B cell (primary cell): ENCODE measurements around the gene CYP27A1. TPM values are rescaled to one million over a fixed set of nuclear protein-coding genes. Genes with fewer than 3 reads are reported as not detected.

Experiments
- ATAC-seq: fragments of 200-7000 bp; cut with Tn5 transposase; one replicate; pipeline ENCODE4 v1.10.0; 2021; ENCODE audit warnings: low read depth, mild to moderate bottlenecking, moderate number of reproducible peaks, moderate library complexity
- CTCF ChIA-PET: fragments of 350-600 bp; sonication (Branson Sonifier 250); formaldehyde crosslinking; loops from one replicate; lab custom pipeline; 2021; ENCODE audit warnings: antibody characterized with exemption, inconsistent platforms; lab: Charles Lee
- POLR2A ChIA-PET: fragments of 350-600 bp; sonication (Branson Sonifier 250); formaldehyde crosslinking; loops from one replicate; lab custom pipeline; 2021; ENCODE audit warnings: antibody characterized with exemption; lab: Charles Lee
- DNase-seq: peaks from one replicate; pipeline ENCODE4 v3.0.0; 2013
- H2AFZ ChIP-seq: 2 replicates; pipeline ENCODE4 v1.6.1; 2012; ENCODE audit warnings: mild to moderate bottlenecking, low read depth, low read length; ENCODE audit not compliant: insufficient read depth, poor library complexity, severe bottlenecking
- H3K27ac ChIP-seq, 2 donors: 1 replicate in 1 of 2; 2 replicates in 1 of 2; pipeline ENCODE4 v1.5.1; 2012 to 2013; ENCODE audit warnings: low read length in 2 of 2, mild to moderate bottlenecking in 2 of 2, moderate library complexity in 1 of 2
- H3K27me3 ChIP-seq, 4 experiments: fragments of 200-600 bp in 1 of 4; sonication (generic) in 1 of 4; replicated peaks in 1 of 4; 1 replicate in 2 of 4; 2 replicates in 2 of 4; pipeline versions ENCODE4 v1.6.1 to v1.7.0; 2013 to 2016; ENCODE audit warnings: low read length in 3 of 4, mild to moderate bottlenecking in 2 of 4, mixed read lengths in 1 of 4, moderate library complexity in 1 of 4; ENCODE audit not compliant: insufficient read depth in 4 of 4, control insufficient read depth in 3 of 4; ENCODE audit errors: control extremely low read depth in 1 of 4
- H3K36me3 ChIP-seq, 2 experiments: replicated peaks in 1 of 2; 1 replicate in 1 of 2; 2 replicates in 1 of 2; pipeline versions ENCODE4 v1.6.1 to v1.7.1; 2013; ENCODE audit warnings: low read length in 1 of 2; ENCODE audit not compliant: insufficient read depth in 2 of 2, control insufficient read depth in 1 of 2; ENCODE audit errors: control extremely low read depth in 1 of 2, extremely low read depth in 1 of 2
- H3K4me1 ChIP-seq, 2 donors: fragments of 200-600 bp in 1 of 2; sonication (generic) in 1 of 2; 1 replicate in 1 of 2; 2 replicates in 1 of 2; pipeline versions ENCODE4 v1.5.1 to v1.6.1; 2013 to 2017; ENCODE audit warnings: low read length in 2 of 2; ENCODE audit not compliant: control insufficient read depth in 2 of 2, insufficient read depth in 2 of 2
- H3K4me2 ChIP-seq: replicated peaks from 2 replicates; pipeline ENCODE3; 2012; ENCODE audit warnings: mild to moderate bottlenecking, low read depth, low read length; ENCODE audit not compliant: poor library complexity, severe bottlenecking
- H3K4me3 ChIP-seq, 5 experiments: fragments of 200-600 bp in 1 of 5; sonication (generic) in 1 of 5; 1 replicate in 3 of 5; 2 replicates in 2 of 5; pipeline versions ENCODE4 v1.5.1 to v1.7.0; 2011 to 2016; ENCODE audit warnings: low read length in 4 of 5, mild to moderate bottlenecking in 4 of 5, low read depth in 2 of 5, control low read depth in 1 of 5, moderate library complexity in 1 of 5; ENCODE audit not compliant: insufficient read depth in 1 of 5; ENCODE audit errors: control extremely low read depth in 1 of 5, extremely low read depth in 1 of 5
- H3K79me2 ChIP-seq: fragments of 200-600 bp; sonication (generic); one replicate; pipeline ENCODE4 v1.6.0; 2016; ENCODE audit warnings: low read length; ENCODE audit not compliant: control insufficient read depth, insufficient read depth
- H3K9ac ChIP-seq: fragments of 200-600 bp; sonication (generic); 2 replicates; pipeline ENCODE4 v1.6.1; 2017; ENCODE audit warnings: mild to moderate bottlenecking, low read length, moderate library complexity
- H3K9me3 ChIP-seq, 3 donors: one replicate each; pipeline versions ENCODE4 v1.6.1 to v1.7.1; 2013; ENCODE audit warnings: low read length in 2 of 3; ENCODE audit not compliant: control insufficient read depth in 2 of 3, insufficient read depth in 1 of 3; ENCODE audit errors: control extremely low read depth in 1 of 3
- H4K20me1 ChIP-seq: 2 replicates; pipeline ENCODE4 v1.6.0; 2012; ENCODE audit warnings: mild to moderate bottlenecking, low read length; ENCODE audit not compliant: insufficient read depth, control insufficient read depth, poor library complexity, severe bottlenecking
- H3K27ac Mint-ChIP-seq: one replicate; pipeline ENCODE4 v1.8.0; 2021; ENCODE audit warnings: mixed read lengths
- H3K27me3 Mint-ChIP-seq: one replicate; pipeline ENCODE4 v1.8.0; 2021; ENCODE audit warnings: mixed read lengths
- H3K4me1 Mint-ChIP-seq: one replicate; pipeline ENCODE4 v1.8.0; 2021; ENCODE audit warnings: mixed read lengths
- H3K4me3 Mint-ChIP-seq: one replicate; pipeline ENCODE4 v1.8.0; 2021; ENCODE audit warnings: mixed read lengths
- H3K9me3 Mint-ChIP-seq: one replicate; pipeline ENCODE4 v1.8.0; 2022; ENCODE audit warnings: mixed read lengths; ENCODE audit not compliant: insufficient read depth
- CTCF ChIP-seq: fragments of 200-600 bp; IDR thresholded peaks from one replicate; pipeline ENCODE4 v1.8.0; 2022; ENCODE audit warnings: antibody characterized with exemption, mild to moderate bottlenecking
- EZH2 ChIP-seq: IDR thresholded peaks from 2 replicates; pipeline ENCODE4 v1.6.1; 2012; ENCODE audit warnings: borderline replicate concordance, low read depth, mild to moderate bottlenecking, moderate library complexity, low read length; ENCODE audit not compliant: insufficient read depth, poor library complexity, severe bottlenecking
- WGBS: methylation state at CpG from one replicate; pipeline ENCODE4 v1.1.5; 2013; ENCODE audit warnings: missing lambda C conversion rate; ENCODE audit not compliant: insufficient coverage; 5-methylcytosine and 5-hydroxymethylcytosine counted together
- intact Hi-C: fragments of 100-400 bp; cut with micrococcal nuclease; formaldehyde crosslinking; loops from one replicate; pipeline ENCODE4 v1.10.0; 2022
- polyA plus RNA-seq: library from polyadenylated mRNA; depleted of rRNA; stranded (reverse); fragments of >200 nt; gene quantifications from 2 replicates; pipeline ENCODE4 v1.2.3, GENCODE V29; 2012
- total RNA-seq, 2 donors: library from RNA; stranded (reverse); fragments of 120-200 nt in 1 of 2; gene quantifications; 1 replicate in 1 of 2; 2 replicates in 1 of 2; pipeline versions ENCODE4 v1.2.3 to v1.2.4, GENCODE V29; 2013 to 2022

Gene CYP27A1
- total and polyA plus RNA-seq, 2 donors (not counting 1 experiment from before 2014, with no cell fraction given), result 0.39 to 1.1 TPM

DNA sequence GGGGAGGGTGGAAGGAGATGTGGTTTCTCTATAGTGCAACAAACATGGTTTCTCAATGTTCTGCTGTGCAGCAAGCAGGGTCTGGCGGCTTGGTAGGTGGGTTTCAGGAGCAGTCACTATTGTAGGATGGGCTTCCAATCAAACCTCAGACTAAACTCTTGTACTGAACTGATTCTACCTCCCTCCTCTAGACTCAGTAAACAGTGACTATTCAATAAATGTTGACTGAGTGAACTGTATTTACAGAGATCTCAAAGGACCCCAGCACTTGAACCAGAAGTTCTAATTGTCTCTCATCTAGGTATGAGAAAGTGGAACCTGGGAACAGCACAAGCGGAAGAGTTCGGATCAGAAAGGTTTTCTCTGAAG lies 26.8 kb upstream of the CYP27A1 start:
- Histone ChIP-seq H3K4me2 (no peak overlapping the region), H2AFZ (no peak overlapping the region), H3K27me3 (no peaks in the 10 kb centered on the region), H3K79me2 (no peaks in the 10 kb centered on the region), H3K9ac (no peak overlapping the region), H3K4me3 (no peak overlapping the region), H4K20me1 (no peaks in the 10 kb centered on the region), H3K9me3 (no peaks in the 10 kb centered on the region), H3K4me1 (no peaks in the 10 kb centered on the region), H3K27ac (no peak overlapping the region), H3K36me3 (peaks cover 0 to 52% of the 10 kb centered on the region in 2 experiments)
- ChIA-PET CTCF (no interaction called here), POLR2A (no interaction called here)
- no peak for DNase-seq
- Mint-ChIP-seq H3K9me3 (no peaks in the 10 kb centered on the region), H3K4me3 (no peak overlapping the region), H3K27ac (no peak overlapping the region), H3K27me3 (no peaks in the 10 kb centered on the region), H3K4me1 (no peaks in the 10 kb centered on the region)
- intact Hi-C loops, result no loop called here
- WGBS, result 100% methylated on average over 2 of the region's 3 CpGs
- no peak for ATAC-seq
- TF ChIP-seq CTCF (no peak), EZH2 (no peak)

DNA sequence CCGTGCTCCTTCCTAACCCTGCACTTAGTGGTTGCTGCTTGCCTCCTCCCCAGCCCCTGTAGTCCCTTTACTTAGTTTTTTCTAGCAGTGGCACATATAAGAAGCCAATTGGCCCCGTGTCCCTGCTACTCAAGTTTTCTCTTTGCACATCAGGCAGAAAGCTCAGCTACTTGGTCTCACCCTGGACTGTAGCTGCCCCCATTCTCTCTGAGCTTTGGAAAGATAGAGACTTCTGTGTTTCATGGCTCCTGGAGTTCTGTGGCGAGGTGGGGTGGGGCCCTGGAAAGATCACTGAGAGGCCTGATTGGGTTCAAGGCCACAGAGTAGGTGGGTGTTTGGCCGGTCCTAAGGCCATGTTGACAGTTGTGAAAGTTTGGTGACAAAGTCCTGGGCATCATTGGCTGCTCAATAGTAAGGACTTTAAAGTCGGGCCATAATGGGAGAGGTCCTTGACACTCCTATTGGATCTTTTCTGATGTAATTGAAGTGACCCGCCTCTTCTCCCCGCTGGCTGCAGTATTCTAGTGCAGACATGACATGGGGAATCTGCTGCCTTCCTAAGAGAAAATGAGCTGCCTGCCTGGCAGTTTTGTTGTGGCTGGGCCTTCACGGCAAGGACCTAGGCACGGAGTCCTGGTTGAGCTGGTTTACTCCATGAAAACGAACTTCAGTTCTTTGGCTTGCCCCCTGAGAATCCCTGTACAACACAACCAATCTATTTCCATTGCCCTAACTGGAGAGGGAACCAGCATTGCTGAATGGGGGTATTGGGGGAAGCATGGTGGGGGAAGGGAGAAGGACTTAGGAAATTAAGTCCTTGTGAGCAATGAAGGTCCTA lies 26.2 kb upstream of the CYP27A1 start:
- H3K9me3 Mint-ChIP-seq, result no peaks in the 10 kb centered on the region
- no peaks in the 10 kb centered on the region for H3K4me1 Mint-ChIP-seq
- H3K4me2 ChIP-seq, result no peak overlapping the region
- H3K27ac Mint-ChIP-seq, result no peak overlapping the region
- WGBS, result 95% methylated on average over 9 of the region's 10 CpGs
- H3K36me3 ChIP-seq, result peaks cover 0 to 47% of the 10 kb centered on the region in 2 experiments
- no peaks in the 10 kb centered on the region for H4K20me1 ChIP-seq
- H3K9me3 ChIP-seq, result no peaks in the 10 kb centered on the region
- H3K27me3 Mint-ChIP-seq, result no peaks in the 10 kb centered on the region
- H2AFZ ChIP-seq, result no peak overlapping the region
- POLR2A ChIA-PET, result no interaction called here
- H3K4me3 Mint-ChIP-seq, result no peak overlapping the region
- H3K4me1 ChIP-seq, result no peaks in the 10 kb centered on the region
- H3K79me2 ChIP-seq, result no peaks in the 10 kb centered on the region
- ATAC-seq (no peak), DNase-seq (no peak)
- CTCF ChIA-PET, result no interaction called here
- no peak overlapping the region for H3K27ac ChIP-seq
- no peaks in the 10 kb centered on the region for H3K27me3 ChIP-seq
- no peak overlapping the region for H3K9ac ChIP-seq
- H3K4me3 ChIP-seq, result no peak overlapping the region
- intact Hi-C loops, result no loop called here
- TF ChIP-seq EZH2 (no peak), CTCF (no peak)
